ENCODE measurements around the gene SLC15A1. TPM values are rescaled to one million over a fixed set of nuclear protein-coding genes. Genes with fewer than 3 reads are reported as not detected.

SLC15A1 gene
- total RNA-seq, 4 donors from 2014 or later: 0.57 TPM; not detected in 3

- Histone ChIP-seq H3K36me3 (no peaks in the 10 kb centered on the region), H3K27ac (no peak overlapping the region), H3K4me1 (peaks cover 0 to 15% (median 7%) of the 10 kb centered on the region in 3 donors), H3K27me3 (peaks cover 52% of the 10 kb centered on the region), H3K4me3 (no peak overlapping the region), H3K9me3 (peaks cover 0 to 15% (median 0%) of the 10 kb centered on the region in 3 donors)
- WGBS, 2 donors (ENCODE audit: low coverage in 1 of 2): 45 to 80% methylated on average over 1 to 4 of the region's 8 CpGs
- no peak for ATAC-seq
- TF ChIP-seq EP300 (IDR thresholded peaks at IDR 0.05): no peak
- no peak for TF ChIP-seq CTCF (IDR thresholded peaks at IDR 0.05)
- no peak for TF ChIP-seq POLR2A (IDR thresholded peaks at IDR 0.05)
- TF ChIP-seq POLR2AphosphoS5 (IDR thresholded peaks at IDR 0.05): no peak
Measured at GRCh38 chr13:98751367-98751782, 1.1 kb downstream of the SLC15A1 start.

- no peak overlapping the region for H3K4me3 ChIP-seq
- ATAC-seq: no peak
- H3K9me3 ChIP-seq: peaks cover 0 to 12% (median 0%) of the 10 kb centered on the region in 3 donors
- TF ChIP-seq CTCF (IDR thresholded peaks at IDR 0.05) (no peak), POLR2AphosphoS5 (IDR thresholded peaks at IDR 0.05) (no peak), EP300 (IDR thresholded peaks at IDR 0.05) (no peak), POLR2A (IDR thresholded peaks at IDR 0.05) (no peak)
- no peaks in the 10 kb centered on the region for H3K36me3 ChIP-seq
- H3K4me1 ChIP-seq: peaks cover 0 to 15% (median 7%) of the 10 kb centered on the region in 3 donors
- WGBS, 2 donors (ENCODE audit: low coverage in 1 of 2): 74 to 87% methylated on average over 3 of the region's 3 CpGs
- no peak overlapping the region for H3K27ac ChIP-seq
- H3K27me3 ChIP-seq: peaks cover 47% of the 10 kb centered on the region
Measured at GRCh38 chr13:98749501-98749900, 3.0 kb downstream of the SLC15A1 start.

GRCh38 chr13:98746968-98747367, 5.5 kb downstream of the SLC15A1 start:
- no peaks in the 10 kb centered on the region for H3K36me3 ChIP-seq
- ATAC-seq: no peak

GRCh38 chr13:98743377-98743776, 9.1 kb downstream of the SLC15A1 start:
- ATAC-seq: no peak
- TF ChIP-seq EP300 (IDR thresholded peaks at IDR 0.05): no peak
- TF ChIP-seq POLR2A (IDR thresholded peaks at IDR 0.05): no peak
- no peak for TF ChIP-seq CTCF (IDR thresholded peaks at IDR 0.05)
- no peak for TF ChIP-seq POLR2AphosphoS5 (IDR thresholded peaks at IDR 0.05)
- Histone ChIP-seq H3K36me3 (no peaks in the 10 kb centered on the region), H3K27me3 (no peaks in the 10 kb centered on the region), H3K4me3 (no peak overlapping the region), H3K4me1 (no peaks in the 10 kb centered on the region), H3K27ac (no peak overlapping the region), H3K9me3 (no peaks in the 10 kb centered on the region)
- WGBS, 2 donors (ENCODE audit: low coverage in 1 of 2): 100% methylated on average over 1 of the region's 2 CpGs

More at GRCh38 chr13:98746968-98747367, 5.5 kb downstream of the SLC15A1 start:
- no peaks in the 10 kb centered on the region for H3K9me3 ChIP-seq
- WGBS, 2 donors (ENCODE audit: low coverage in 1 of 2): 94 to 100% methylated on average over 1 to 6 of the region's 8 CpGs
- H3K27ac ChIP-seq: no peak overlapping the region
- H3K27me3 ChIP-seq: peaks cover 22% of the 10 kb centered on the region
- H3K4me1 ChIP-seq: peaks cover 0 to 6% (median 0%) of the 10 kb centered on the region in 3 donors
- H3K4me3 ChIP-seq: no peak overlapping the region
- no peak for TF ChIP-seq POLR2A (IDR thresholded peaks at IDR 0.05)
- no peak for TF ChIP-seq CTCF (IDR thresholded peaks at IDR 0.05)
- no peak for TF ChIP-seq EP300 (IDR thresholded peaks at IDR 0.05)
- no peak for TF ChIP-seq POLR2AphosphoS5 (IDR thresholded peaks at IDR 0.05)

GRCh38 chr13:98742961-98743360, 9.5 kb downstream of the SLC15A1 start:
- no peaks in the 10 kb centered on the region for H3K4me1 ChIP-seq
- no peak overlapping the region for H3K4me3 ChIP-seq
- no peak for ATAC-seq
- no peak for TF ChIP-seq POLR2A (IDR thresholded peaks at IDR 0.05)
- TF ChIP-seq EP300 (IDR thresholded peaks at IDR 0.05): no peak
- TF ChIP-seq POLR2AphosphoS5 (IDR thresholded peaks at IDR 0.05): no peak
- TF ChIP-seq CTCF (IDR thresholded peaks at IDR 0.05): no peak
- H3K9me3 ChIP-seq: no peaks in the 10 kb centered on the region
- no peaks in the 10 kb centered on the region for H3K36me3 ChIP-seq
- 93% methylated on average over 5 of the region's 5 CpGs; no CpG with 5 or more reads in 1 of the 2 donors for WGBS, 2 donors (ENCODE audit: low coverage in 1 of 2)
- no peaks in the 10 kb centered on the region for H3K27me3 ChIP-seq
- no peak overlapping the region for H3K27ac ChIP-seq

All from gastroesophageal sphincter (tissue), 4 donors.